Osteoblast (primary cell): ENCODE results near the gene CTNNBIP1. TPM values are rescaled to one million over a fixed set of nuclear protein-coding genes. Genes with fewer than 3 reads are reported as not detected.

Source experiments
- DNase-seq: peaks from one replicate; pipeline ENCODE4 v3.0.0; 2011; ENCODE audit warnings: low spot score, mixed read lengths; ENCODE audit not compliant: insufficient read length; ENCODE audit errors: missing footprints
- H2AFZ ChIP-seq: 2 replicates; pipeline ENCODE4 v1.6.0; 2011; ENCODE audit warnings: mild to moderate bottlenecking, low read length
- H3K27ac ChIP-seq: 2 replicates; pipeline ENCODE4 v1.5.1; 2011; ENCODE audit warnings: mild to moderate bottlenecking, low read depth, low read length, moderate library complexity
- H3K27me3 ChIP-seq: 2 replicates; pipeline ENCODE4 v1.6.0; 2012; ENCODE audit warnings: mild to moderate bottlenecking, control low read depth, inconsistent platforms, low read length, moderate library complexity; ENCODE audit not compliant: insufficient read depth
- H3K36me3 ChIP-seq: 2 replicates; pipeline ENCODE4 v1.5.1; 2011; ENCODE audit warnings: mild to moderate bottlenecking, low read length, control low read depth, moderate library complexity; ENCODE audit not compliant: insufficient read depth
- H3K4me1 ChIP-seq: 2 replicates; pipeline ENCODE4 v1.5.1; 2011; ENCODE audit warnings: mild to moderate bottlenecking, low read length, control low read depth, moderate library complexity; ENCODE audit not compliant: insufficient read depth
- H3K4me2 ChIP-seq: 2 replicates; pipeline ENCODE4 v1.6.0; 2011; ENCODE audit warnings: mild to moderate bottlenecking, low read length; ENCODE audit not compliant: insufficient read depth
- H3K4me3 ChIP-seq: fragments of 200-600 bp; sonication (generic); 3 replicates; pipeline ENCODE4 v1.5.1; 2012; ENCODE audit warnings: mild to moderate bottlenecking, low read length, inconsistent platforms; ENCODE audit not compliant: insufficient read depth
- H3K79me2 ChIP-seq: 2 replicates; pipeline ENCODE4 v1.6.0; 2012; ENCODE audit warnings: mild to moderate bottlenecking, low read length, control low read depth, inconsistent platforms; ENCODE audit not compliant: insufficient read depth
- H3K9me3 ChIP-seq: 2 replicates; pipeline ENCODE4 v1.5.1; 2011; ENCODE audit warnings: low read depth, low read length, control low read depth
- H4K20me1 ChIP-seq: 2 replicates; pipeline ENCODE4 v1.6.0; 2012; ENCODE audit warnings: mild to moderate bottlenecking, low read length, control low read depth; ENCODE audit not compliant: insufficient read depth
- total RNA-seq: library from RNA; depleted of rRNA; stranded (reverse); fragments of >200 nt; gene quantifications from 2 replicates; pipeline ENCODE4 v1.2.3, GENCODE V29; 2012
- TF ChIP-seq, protein P1 (sequence below): IDR thresholded peaks from 2 replicates; pipeline ENCODE4 v1.5.1; 2011; ENCODE audit warnings: mild to moderate bottlenecking, low read depth, low read length, moderate library complexity; ENCODE audit errors: extremely low read depth

Gene CTNNBIP1
- total RNA-seq, 1 donor, result 18.5 TPM

DNA sequence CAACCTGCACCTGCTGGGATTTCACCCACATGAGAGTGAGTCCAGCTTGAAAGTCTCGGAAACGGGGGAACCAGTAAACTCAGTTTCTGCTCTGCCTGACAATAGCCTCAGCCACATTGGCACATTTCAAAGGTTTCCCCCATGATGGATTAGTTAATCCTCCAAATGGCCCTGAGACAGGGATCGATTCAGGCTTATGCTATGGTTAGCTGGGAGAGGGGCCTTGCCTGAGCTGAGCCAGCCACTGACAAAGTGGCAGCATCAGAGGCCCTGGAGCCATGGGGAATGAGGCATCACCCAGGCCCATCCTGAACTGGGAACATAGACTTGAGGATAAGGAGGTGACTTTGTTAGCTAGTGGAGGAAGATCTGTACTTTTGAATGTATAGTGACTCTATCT is 83.5 kb downstream of the CTNNBIP1 start:
- Histone ChIP-seq H3K36me3 (no peaks in the 10 kb centered on the region), H3K27ac (no peak overlapping the region), H4K20me1 (peaks cover 14% of the 10 kb centered on the region), H3K79me2 (peaks cover 16% of the 10 kb centered on the region), H2AFZ (no peak overlapping the region), H3K4me2 (no peak overlapping the region), H3K27me3 (no peaks in the 10 kb centered on the region), H3K4me3 (no peak overlapping the region), H3K4me1 (peaks cover 22% of the 10 kb centered on the region), H3K9me3 (no peaks in the 10 kb centered on the region)
- peak; percentile 48 for DNase-seq
- TF ChIP-seq, protein P1, sequence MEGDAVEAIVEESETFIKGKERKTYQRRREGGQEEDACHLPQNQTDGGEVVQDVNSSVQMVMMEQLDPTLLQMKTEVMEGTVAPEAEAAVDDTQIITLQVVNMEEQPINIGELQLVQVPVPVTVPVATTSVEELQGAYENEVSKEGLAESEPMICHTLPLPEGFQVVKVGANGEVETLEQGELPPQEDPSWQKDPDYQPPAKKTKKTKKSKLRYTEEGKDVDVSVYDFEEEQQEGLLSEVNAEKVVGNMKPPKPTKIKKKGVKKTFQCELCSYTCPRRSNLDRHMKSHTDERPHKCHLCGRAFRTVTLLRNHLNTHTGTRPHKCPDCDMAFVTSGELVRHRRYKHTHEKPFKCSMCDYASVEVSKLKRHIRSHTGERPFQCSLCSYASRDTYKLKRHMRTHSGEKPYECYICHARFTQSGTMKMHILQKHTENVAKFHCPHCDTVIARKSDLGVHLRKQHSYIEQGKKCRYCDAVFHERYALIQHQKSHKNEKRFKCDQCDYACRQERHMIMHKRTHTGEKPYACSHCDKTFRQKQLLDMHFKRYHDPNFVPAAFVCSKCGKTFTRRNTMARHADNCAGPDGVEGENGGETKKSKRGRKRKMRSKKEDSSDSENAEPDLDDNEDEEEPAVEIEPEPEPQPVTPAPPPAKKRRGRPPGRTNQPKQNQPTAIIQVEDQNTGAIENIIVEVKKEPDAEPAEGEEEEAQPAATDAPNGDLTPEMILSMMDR, result no peak

DNA sequence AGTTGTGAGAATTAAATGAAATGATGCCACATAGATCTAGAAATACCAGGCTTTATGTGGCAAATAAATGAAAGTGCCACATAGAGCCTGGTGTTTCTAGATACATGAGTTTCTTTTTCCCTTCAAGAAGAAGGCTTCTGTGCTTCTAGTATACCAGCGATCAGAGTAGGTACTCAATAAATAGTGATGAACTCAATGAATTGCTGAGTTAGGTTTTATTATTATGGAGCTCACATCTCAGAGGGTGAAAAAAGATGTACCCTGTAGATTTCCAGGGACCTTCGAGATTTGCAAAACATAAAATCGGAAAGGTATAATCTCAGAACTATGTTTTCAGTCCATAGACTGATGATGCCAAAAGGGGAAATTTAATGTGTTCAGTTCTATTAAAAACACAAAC is 84.0 kb downstream of the CTNNBIP1 start:
- Histone ChIP-seq H3K36me3 (no peaks in the 10 kb centered on the region), H4K20me1 (peaks cover 14% of the 10 kb centered on the region), H3K4me3 (no peak overlapping the region), H3K27me3 (no peaks in the 10 kb centered on the region), H3K27ac (no peak overlapping the region), H2AFZ (no peak overlapping the region), H3K4me2 (peak overlapping the region; percentile 90), H3K9me3 (no peaks in the 10 kb centered on the region), H3K79me2 (peaks cover 21% of the 10 kb centered on the region), H3K4me1 (peaks cover 22% of the 10 kb centered on the region)
- peak; percentile 25 for DNase-seq
- TF ChIP-seq, protein P1, result no peak

DNA sequence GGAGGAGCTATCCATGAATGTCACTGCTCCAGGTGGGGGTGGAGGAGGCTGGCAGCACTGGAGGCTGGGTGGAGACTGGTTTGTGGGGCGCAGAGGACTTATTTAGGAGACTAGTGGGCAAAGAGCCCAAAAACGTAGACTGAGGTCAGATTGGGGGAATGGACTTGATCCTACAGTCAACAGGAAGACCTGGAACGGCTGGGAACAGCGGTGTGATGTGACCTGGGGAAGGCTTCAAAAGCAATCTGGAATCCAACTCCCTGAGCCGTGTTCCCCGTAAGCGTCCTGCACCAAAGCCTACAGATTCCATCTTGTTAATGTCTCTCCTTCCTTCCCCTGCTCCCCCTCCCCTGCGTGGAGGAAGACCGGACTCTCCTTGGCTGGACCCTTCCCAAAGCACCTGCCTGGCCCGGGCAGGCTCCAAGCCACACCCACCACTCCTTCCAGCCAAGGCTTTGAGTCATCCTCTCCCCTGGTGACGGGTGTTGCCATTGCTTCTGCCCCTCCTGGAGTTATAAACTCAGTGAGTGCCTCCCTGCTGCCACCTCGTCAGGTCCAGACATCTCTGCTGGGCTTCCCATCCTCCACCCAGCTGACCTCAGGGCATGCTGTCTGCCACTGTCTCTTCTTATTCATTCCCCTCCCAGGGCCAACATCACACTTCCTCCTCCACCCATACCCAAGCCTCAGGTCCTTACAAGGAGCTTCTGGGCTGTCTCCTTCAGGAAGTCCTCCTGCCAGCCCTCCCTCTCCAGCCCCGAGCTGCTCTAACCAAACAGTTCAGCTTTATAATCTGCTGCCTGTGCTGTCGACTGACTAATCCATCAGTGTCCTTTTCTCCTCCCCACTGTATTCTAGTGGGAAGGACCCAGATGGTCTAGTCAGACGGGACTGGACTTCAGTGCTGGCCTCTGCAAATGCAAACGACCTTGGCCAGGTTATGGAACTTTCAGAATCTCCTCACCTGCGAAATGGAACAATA is 84.7 kb downstream of the CTNNBIP1 start:
- TF ChIP-seq, protein P1, result no peak
- no peaks in the 10 kb centered on the region for H3K36me3 ChIP-seq
- peak overlapping the region; percentile 46 for H3K27ac ChIP-seq
- H4K20me1 ChIP-seq, result peaks cover 20% of the 10 kb centered on the region
- no peaks in the 10 kb centered on the region for H3K27me3 ChIP-seq
- no peaks in the 10 kb centered on the region for H3K9me3 ChIP-seq
- H3K4me3 ChIP-seq, result no peak overlapping the region
- H3K4me1 ChIP-seq, result peaks cover 22% of the 10 kb centered on the region
- peaks cover 28% of the 10 kb centered on the region for H3K79me2 ChIP-seq
- peak; percentile 94 for DNase-seq
- peak overlapping the region; percentile 79 for H2AFZ ChIP-seq
- peak overlapping the region; percentile 90 for H3K4me2 ChIP-seq

DNA sequence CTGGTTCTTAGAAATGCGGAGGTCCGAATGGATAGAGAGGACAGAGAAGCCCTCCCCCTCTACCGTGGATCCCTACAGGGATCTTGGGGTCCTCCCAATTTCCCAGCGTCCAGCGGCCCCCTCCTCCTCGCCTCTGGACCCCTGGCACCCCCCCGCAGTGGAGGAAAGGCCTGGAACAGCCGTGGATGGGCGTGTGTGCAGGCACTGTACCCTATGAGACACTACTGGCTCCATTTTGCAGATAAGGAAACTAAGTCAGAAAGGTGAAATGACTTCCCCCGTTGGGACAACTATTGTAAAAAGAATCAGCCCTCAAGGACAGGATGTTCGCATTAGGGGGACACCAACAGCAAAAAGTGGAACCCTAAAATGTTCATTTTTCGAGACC is 85.4 kb downstream of the CTNNBIP1 start:
- TF ChIP-seq, protein P1, result no peak
- H3K27ac ChIP-seq, result no peak overlapping the region
- peak overlapping the region; percentile 73 for H3K4me3 ChIP-seq
- H2AFZ ChIP-seq, result peak overlapping the region; percentile 90
- peaks cover 20% of the 10 kb centered on the region for H4K20me1 ChIP-seq
- peak overlapping the region; percentile 90 for H3K4me2 ChIP-seq
- peaks cover 35% of the 10 kb centered on the region for H3K79me2 ChIP-seq
- H3K4me1 ChIP-seq, result peaks cover 22% of the 10 kb centered on the region
- no peaks in the 10 kb centered on the region for H3K36me3 ChIP-seq
- peak; percentile 37 for DNase-seq
- no peaks in the 10 kb centered on the region for H3K27me3 ChIP-seq
- no peaks in the 10 kb centered on the region for H3K9me3 ChIP-seq
